ENCODE measurements around the gene SMDT1.

The SMDT1 gene

DNA sequence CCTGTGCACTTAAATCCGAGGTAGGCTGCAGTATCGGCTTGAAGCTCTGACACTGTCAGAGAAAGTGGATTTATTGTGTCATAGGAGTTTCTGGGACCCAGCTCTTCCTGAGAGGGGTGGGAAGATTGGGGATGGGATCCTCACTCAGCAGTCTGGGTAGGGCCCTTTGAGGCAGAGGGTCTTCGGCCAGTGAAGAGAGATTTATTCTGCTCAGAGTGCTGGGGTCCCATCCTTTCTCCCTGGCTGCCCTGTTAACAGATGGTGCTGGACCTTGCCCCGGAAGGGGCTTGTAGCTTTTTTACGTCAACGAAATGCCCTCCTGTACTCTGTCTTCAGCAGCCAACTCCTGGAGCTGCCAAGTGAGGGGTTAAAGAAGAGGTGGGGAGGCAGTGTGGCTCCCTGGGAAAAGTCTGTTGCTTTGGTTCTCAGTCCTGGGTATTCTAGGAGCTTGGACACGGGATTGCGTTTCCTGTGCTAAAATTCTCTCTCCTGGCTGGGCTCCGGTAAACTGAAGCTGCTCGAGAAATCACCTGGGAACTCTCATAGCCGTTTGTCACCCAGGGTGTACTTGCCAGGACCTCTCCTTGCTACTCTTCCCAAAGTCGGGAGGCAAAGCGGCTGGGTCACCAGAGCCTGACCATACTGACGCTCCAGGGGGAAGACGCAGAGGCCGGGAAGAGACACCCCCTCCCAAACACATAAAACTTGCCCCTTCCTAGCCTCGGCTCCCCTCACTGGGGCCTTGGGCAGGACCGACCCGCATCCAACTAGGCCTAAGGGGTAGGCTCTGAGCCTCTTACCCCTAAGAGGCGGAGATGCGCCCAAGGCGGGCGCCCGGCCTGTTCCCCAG is 806 bp upstream of the SMDT1 start:
- DNase-seq (ENCODE audit: low spot score), result no peak
- H3K27me3 ChIP-seq (ENCODE audit: insufficient read depth, poor library complexity, severe bottlenecking), result no peaks in the 10 kb centered on the region
- peak; percentile 2; the same call in 2 of the 3 replicates for ATAC-seq (ENCODE audit: low read depth)
- peaks cover 14% of the 10 kb centered on the region; the same call in 1 of the 2 replicates for H3K36me3 ChIP-seq (ENCODE audit: low read depth)
- H3K4me1 ChIP-seq (ENCODE audit: insufficient read depth, poor library complexity, severe bottlenecking), result no peaks in the 10 kb centered on the region
- H3K27ac ChIP-seq (ENCODE audit: poor library complexity, severe bottlenecking), result peak overlapping the region; percentile 48
- H3K9me3 ChIP-seq (ENCODE audit: severe bottlenecking), result no peaks in the 10 kb centered on the region
- peak overlapping the region; percentile 75 for H3K4me3 ChIP-seq (ENCODE audit: severe bottlenecking)
- no peak for TF ChIP-seq CTCF (IDR thresholded peaks at IDR 0.05; ENCODE audit: poor library complexity, severe bottlenecking)

GRCh38 chr22:42080287-42080686 is 787 bp downstream of the SMDT1 start:
- Histone ChIP-seq H3K4me1 (ENCODE audit: insufficient read depth, poor library complexity, severe bottlenecking) (no peaks in the 10 kb centered on the region), H3K27ac (ENCODE audit: poor library complexity, severe bottlenecking) (peak overlapping the region; percentile 48), H3K36me3 (ENCODE audit: low read depth) (peaks cover 24% of the 10 kb centered on the region), H3K4me3 (ENCODE audit: severe bottlenecking) (peak overlapping the region; percentile 75), H3K27me3 (ENCODE audit: insufficient read depth, poor library complexity, severe bottlenecking) (no peaks in the 10 kb centered on the region), H3K9me3 (ENCODE audit: severe bottlenecking) (no peaks in the 10 kb centered on the region)
- no peak for DNase-seq (ENCODE audit: low spot score)
- no peak for TF ChIP-seq CTCF (IDR thresholded peaks at IDR 0.05; ENCODE audit: poor library complexity, severe bottlenecking)
- ATAC-seq (ENCODE audit: low read depth), result no peak

DNA sequence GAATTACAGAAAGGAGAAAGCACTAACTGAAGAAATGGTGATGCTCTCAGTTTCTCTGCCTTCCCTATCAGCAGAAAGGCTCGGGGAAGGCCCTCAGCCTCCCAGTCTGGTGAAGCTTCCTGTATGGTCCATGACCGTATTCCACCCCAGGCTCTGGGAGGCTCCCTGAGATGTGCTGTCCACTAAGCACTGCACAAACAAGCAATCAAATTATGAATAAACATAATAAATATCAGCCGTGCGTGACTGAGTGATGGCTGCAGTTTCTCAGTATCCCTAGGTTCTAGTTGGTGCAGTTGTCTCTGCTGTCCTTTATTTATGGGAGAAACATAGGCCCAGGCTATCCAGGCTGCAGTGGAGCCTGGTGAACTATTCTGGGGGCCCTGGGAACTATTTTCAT is 3.6 kb downstream of the SMDT1 start:
- Histone ChIP-seq H3K27ac (ENCODE audit: poor library complexity, severe bottlenecking) (no peak overlapping the region), H3K36me3 (ENCODE audit: low read depth) (peaks cover 45% of the 10 kb centered on the region), H3K4me1 (ENCODE audit: insufficient read depth, poor library complexity, severe bottlenecking) (no peaks in the 10 kb centered on the region), H3K27me3 (ENCODE audit: insufficient read depth, poor library complexity, severe bottlenecking) (no peaks in the 10 kb centered on the region), H3K9me3 (ENCODE audit: severe bottlenecking) (no peaks in the 10 kb centered on the region), H3K4me3 (ENCODE audit: severe bottlenecking) (no peak overlapping the region)
- DNase-seq (ENCODE audit: low spot score) (no peak), ATAC-seq (ENCODE audit: low read depth) (no peak)
- no peak for TF ChIP-seq CTCF (IDR thresholded peaks at IDR 0.05; ENCODE audit: poor library complexity, severe bottlenecking)

DNA sequence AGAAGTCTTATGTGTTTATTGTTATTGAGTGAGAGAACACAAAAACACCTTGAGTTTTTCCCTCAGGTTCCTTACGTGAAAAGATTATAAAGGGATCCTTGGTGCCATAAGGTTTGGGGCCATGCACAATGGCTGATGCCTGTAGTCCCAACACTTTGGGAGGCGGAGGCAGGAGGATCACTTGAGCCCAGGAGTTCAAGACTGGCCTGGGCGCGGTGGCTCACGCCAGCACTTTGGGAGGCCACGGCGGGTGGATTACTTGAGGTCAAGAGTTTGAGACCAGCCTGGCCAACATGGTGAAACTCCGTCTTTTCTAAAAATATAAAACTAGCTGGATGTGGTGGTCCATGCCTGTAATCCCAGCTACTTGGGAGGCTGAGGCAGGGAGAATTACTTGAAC is 5.4 kb downstream of the SMDT1 start:
- no peaks in the 10 kb centered on the region for H3K9me3 ChIP-seq (ENCODE audit: severe bottlenecking)
- DNase-seq (ENCODE audit: low spot score) (no peak), ATAC-seq (ENCODE audit: low read depth) (no peak)
- H3K4me3 ChIP-seq (ENCODE audit: severe bottlenecking), result no peak overlapping the region
- no peak for TF ChIP-seq CTCF (IDR thresholded peaks at IDR 0.05; ENCODE audit: poor library complexity, severe bottlenecking)
- peaks cover 52% of the 10 kb centered on the region for H3K36me3 ChIP-seq (ENCODE audit: low read depth)
- no peaks in the 10 kb centered on the region for H3K4me1 ChIP-seq (ENCODE audit: insufficient read depth, poor library complexity, severe bottlenecking)
- no peak overlapping the region for H3K27ac ChIP-seq (ENCODE audit: poor library complexity, severe bottlenecking)
- no peaks in the 10 kb centered on the region for H3K27me3 ChIP-seq (ENCODE audit: insufficient read depth, poor library complexity, severe bottlenecking)

DNA sequence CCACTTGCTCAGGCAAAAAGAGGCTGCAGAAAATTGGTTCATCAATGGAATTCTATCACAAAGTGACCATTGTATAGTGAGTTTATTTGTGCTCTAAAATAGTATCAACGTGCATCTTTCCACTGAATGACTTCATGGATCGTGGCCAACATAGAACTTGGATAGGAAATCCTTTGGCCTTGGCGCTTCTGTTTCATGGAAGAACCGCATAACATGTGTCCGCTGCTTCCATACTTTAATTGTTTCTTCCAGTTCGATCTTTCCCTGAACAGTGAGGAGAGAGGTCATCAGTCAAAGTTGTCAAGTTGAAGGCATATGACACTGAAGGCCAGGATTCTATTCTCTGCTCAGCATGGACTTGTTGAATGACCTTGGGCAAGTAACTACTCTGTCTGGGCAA is 6.6 kb downstream of the SMDT1 start:
- H3K36me3 ChIP-seq (ENCODE audit: low read depth), result peaks cover 52% of the 10 kb centered on the region
- H3K9me3 ChIP-seq (ENCODE audit: severe bottlenecking), result no peaks in the 10 kb centered on the region
- DNase-seq (ENCODE audit: low spot score), result no peak
- H3K27ac ChIP-seq (ENCODE audit: poor library complexity, severe bottlenecking), result no peak overlapping the region
- H3K4me1 ChIP-seq (ENCODE audit: insufficient read depth, poor library complexity, severe bottlenecking), result no peaks in the 10 kb centered on the region
- H3K27me3 ChIP-seq (ENCODE audit: insufficient read depth, poor library complexity, severe bottlenecking), result no peaks in the 10 kb centered on the region
- no peak for TF ChIP-seq CTCF (IDR thresholded peaks at IDR 0.05; ENCODE audit: poor library complexity, severe bottlenecking)
- no peak for ATAC-seq (ENCODE audit: low read depth)
- no peak overlapping the region for H3K4me3 ChIP-seq (ENCODE audit: severe bottlenecking)
